GM18907 (cell line): ENCODE measurements around the gene OBSCN.

Experiments
- ATAC-seq: cut with Tn5 transposase; IDR thresholded peaks from one replicate; pipeline ENCODE4 v1.9.1; 2021; ENCODE audit warnings: mild to moderate bottlenecking, moderate library complexity; ENCODE audit not compliant: unreplicated experiment

Gene OBSCN

GRCh38 chr1:228364068-228364705, 156.3 kb downstream of the OBSCN start:
- no peak for ATAC-seq

GRCh38 chr1:228364706-228365213, 156.9 kb downstream of the OBSCN start:
- no peak for ATAC-seq

GRCh38 chr1:228365271-228366061, 157.6 kb downstream of the OBSCN start:
- no peak for ATAC-seq

- no peak for ATAC-seq
Measured at GRCh38 chr1:228366062-228366865, 158.4 kb downstream of the OBSCN start.

GRCh38 chr1:228366866-228367741, 159.3 kb downstream of the OBSCN start:
- ATAC-seq: no peak

- ATAC-seq: no peak
Measured at GRCh38 chr1:228367798-228368791, 160.3 kb downstream of the OBSCN start.

GRCh38 chr1:228368801-228369607, 161.2 kb downstream of the OBSCN start:
- ATAC-seq: no peak

- no peak for ATAC-seq
Measured at GRCh38 chr1:228369608-228370438, 162.0 kb downstream of the OBSCN start.

- ATAC-seq: no peak
Measured at GRCh38 chr1:228370439-228370940, 162.6 kb downstream of the OBSCN start.

- no peak for ATAC-seq
Measured at GRCh38 chr1:228370941-228371740, 163.3 kb downstream of the OBSCN start.

GRCh38 chr1:228371741-228372182, 163.9 kb downstream of the OBSCN start:
- no peak for ATAC-seq

- ATAC-seq: no peak
Measured at GRCh38 chr1:228372183-228373003, 164.5 kb downstream of the OBSCN start.

GRCh38 chr1:228373004-228373680, 165.3 kb downstream of the OBSCN start:
- no peak for ATAC-seq

GRCh38 chr1:228373681-228374571, 166.1 kb downstream of the OBSCN start:
- no peak for ATAC-seq
